ENCODE data around the gene VWA7. TPM values are rescaled to one million over a fixed set of nuclear protein-coding genes. Genes with fewer than 3 reads are reported as not detected.
A peak's percentile ranks its signal among the peaks of the same experiment; 100 is the strongest.
"Not testable (repeated sequence)": the region's sequence is repeated elsewhere in the genome, so short reads cannot be mapped to it uniquely, and the experiment has no call there.

The VWA7 gene
- polyA plus RNA-seq, 2 donors = 0.33 to 1.3 TPM

DNA sequence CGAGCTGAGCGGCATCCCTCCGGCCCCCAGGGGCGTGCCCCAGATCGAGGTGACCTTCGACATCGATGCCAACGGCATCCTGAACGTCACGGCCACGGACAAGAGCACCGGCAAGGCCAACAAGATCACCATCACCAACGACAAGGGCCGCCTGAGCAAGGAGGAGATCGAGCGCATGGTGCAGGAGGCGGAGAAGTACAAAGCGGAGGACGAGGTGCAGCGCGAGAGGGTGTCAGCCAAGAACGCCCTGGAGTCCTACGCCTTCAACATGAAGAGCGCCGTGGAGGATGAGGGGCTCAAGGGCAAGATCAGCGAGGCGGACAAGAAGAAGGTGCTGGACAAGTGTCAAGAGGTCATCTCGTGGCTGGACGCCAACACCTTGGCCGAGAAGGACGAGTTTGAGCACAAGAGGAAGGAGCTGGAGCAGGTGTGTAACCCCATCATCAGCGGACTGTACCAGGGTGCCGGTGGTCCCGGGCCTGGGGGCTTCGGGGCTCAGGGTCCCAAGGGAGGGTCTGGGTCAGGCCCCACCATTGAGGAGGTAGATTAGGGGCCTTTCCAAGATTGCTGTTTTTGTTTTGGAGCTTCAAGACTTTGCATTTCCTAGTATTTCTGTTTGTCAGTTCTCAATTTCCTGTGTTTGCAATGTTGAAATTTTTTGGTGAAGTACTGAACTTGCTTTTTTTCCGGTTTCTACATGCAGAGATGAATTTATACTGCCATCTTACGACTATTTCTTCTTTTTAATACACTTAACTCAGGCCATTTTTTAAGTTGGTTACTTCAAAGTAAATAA is 40.2 kb upstream of the VWA7 start:
- not testable (repeated sequence) for H3K36me3 ChIP-seq (ENCODE audit: control insufficient read depth in 2 of 2, insufficient read depth in 2 of 2, low read length in 1 of 2); H3K9me3 ChIP-seq (ENCODE audit: control insufficient read depth in 2 of 2, insufficient read depth in 1 of 2, low read depth in 1 of 2, low read length in 1 of 2); H3K4me1 ChIP-seq (ENCODE audit: control insufficient read depth in 2 of 2, insufficient read depth in 2 of 2, low read length in 1 of 2); H3K27me3 ChIP-seq (ENCODE audit: control insufficient read depth in 1 of 2, insufficient read depth in 2 of 2, low read length in 2 of 2)
- Histone ChIP-seq H3K4me3 (ENCODE audit: low read depth in 1 of 2, low read length in 2 of 2) (peak overlapping the region; percentile 52 to 70), H3K27ac (ENCODE audit: low read depth in 2 of 2, low read length in 1 of 2) (peak overlapping the region; percentile 69 to 81)
- 17 to 29% methylated on average over 12 to 15 of the region's 37 CpGs for WGBS, 2 donors

DNA sequence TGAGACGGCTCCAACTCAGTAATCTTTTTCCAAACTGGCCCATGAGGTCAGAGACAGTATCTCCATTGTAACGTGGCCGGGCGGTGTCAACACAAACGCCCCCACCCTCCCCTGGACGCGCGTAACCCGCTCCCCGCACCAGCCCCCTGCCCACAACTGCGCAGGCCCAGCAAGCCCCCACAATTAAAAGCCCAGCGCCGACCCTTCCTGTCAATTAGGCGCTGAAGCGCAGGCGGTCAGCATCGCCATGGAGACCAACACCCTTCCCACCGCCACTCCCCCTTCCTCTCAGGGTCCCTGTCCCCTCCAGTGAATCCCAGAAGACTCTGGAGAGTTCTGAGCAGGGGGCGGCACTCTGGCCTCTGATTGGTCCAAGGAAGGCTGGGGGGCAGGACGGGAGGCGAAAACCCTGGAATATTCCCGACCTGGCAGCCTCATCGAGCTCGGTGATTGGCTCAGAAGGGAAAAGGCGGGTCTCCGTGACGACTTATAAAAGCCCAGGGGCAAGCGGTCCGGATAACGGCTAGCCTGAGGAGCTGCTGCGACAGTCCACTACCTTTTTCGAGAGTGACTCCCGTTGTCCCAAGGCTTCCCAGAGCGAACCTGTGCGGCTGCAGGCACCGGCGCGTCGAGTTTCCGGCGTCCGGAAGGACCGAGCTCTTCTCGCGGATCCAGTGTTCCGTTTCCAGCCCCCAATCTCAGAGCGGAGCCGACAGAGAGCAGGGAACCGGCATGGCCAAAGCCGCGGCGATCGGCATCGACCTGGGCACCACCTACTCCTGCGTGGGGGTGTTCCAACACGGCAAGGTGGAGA is 38.1 kb upstream of the VWA7 start, which contains the start of the genes HSPA1A and HSPA1L:
TSS of gene HSPA1A (plus strand) at position 519 of the 814 bp plus-strand sequence. CDS start at position 733, 214 bp downstream.
TSS of gene HSPA1L (minus strand) at position 259 of the 814 bp plus-strand sequence. CDS start 3,311 bp downstream, outside the sequence.
- WGBS, 2 donors = 0 to 1% methylated on average over 55 to 56 of the region's 56 CpGs
- no peaks in the 10 kb centered on the region for H3K9me3 ChIP-seq (ENCODE audit: control insufficient read depth in 2 of 2, insufficient read depth in 1 of 2, low read depth in 1 of 2, low read length in 1 of 2)
- H3K27ac ChIP-seq (ENCODE audit: low read depth in 2 of 2, low read length in 1 of 2) = peak within 1 kb of the TSS; percentile 99 to 100
- peaks cover 0 to 3% of the 10 kb centered on the region in 2 donors for H3K4me1 ChIP-seq (ENCODE audit: control insufficient read depth in 2 of 2, insufficient read depth in 2 of 2, low read length in 1 of 2)
- no peaks in the 10 kb centered on the region for H3K27me3 ChIP-seq (ENCODE audit: control insufficient read depth in 1 of 2, insufficient read depth in 2 of 2, low read length in 2 of 2)
- H3K4me3 ChIP-seq (ENCODE audit: low read depth in 1 of 2, low read length in 2 of 2) = peak within 1 kb of the TSS; percentile 75 to 84
- H3K36me3 ChIP-seq (ENCODE audit: control insufficient read depth in 2 of 2, insufficient read depth in 2 of 2, low read length in 1 of 2) = no peaks in the 10 kb centered on the region

DNA sequence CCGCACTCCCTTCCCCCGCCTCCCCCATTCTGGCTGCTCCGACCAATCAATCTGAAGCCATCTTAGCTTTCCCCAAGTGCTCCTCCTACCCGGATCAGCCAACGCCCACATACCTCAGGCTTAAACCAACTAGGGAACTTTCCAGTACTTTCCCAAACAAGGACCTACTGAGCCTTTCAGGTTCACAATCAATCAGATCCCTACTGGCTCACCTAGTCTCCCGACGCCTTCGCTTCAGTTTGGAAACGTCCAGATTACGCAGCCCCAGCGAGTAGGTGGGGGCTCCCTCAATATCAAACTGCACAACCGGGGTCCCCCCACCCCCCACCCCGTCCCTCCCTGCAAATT is 37.5 kb upstream of the VWA7 start:
- 0 to 1% methylated on average over 13 of the region's 13 CpGs for WGBS, 2 donors
- Histone ChIP-seq H3K4me3 (ENCODE audit: low read depth in 1 of 2, low read length in 2 of 2) (peak overlapping the region; percentile 75 to 84), H3K4me1 (ENCODE audit: control insufficient read depth in 2 of 2, insufficient read depth in 2 of 2, low read length in 1 of 2) (peaks cover 0 to 3% of the 10 kb centered on the region in 2 donors), H3K27me3 (ENCODE audit: control insufficient read depth in 1 of 2, insufficient read depth in 2 of 2, low read length in 2 of 2) (no peaks in the 10 kb centered on the region), H3K27ac (ENCODE audit: low read depth in 2 of 2, low read length in 1 of 2) (peak overlapping the region; percentile 99 to 100), H3K36me3 (ENCODE audit: control insufficient read depth in 2 of 2, insufficient read depth in 2 of 2, low read length in 1 of 2) (no peaks in the 10 kb centered on the region), H3K9me3 (ENCODE audit: control insufficient read depth in 2 of 2, insufficient read depth in 1 of 2, low read depth in 1 of 2, low read length in 1 of 2) (no peaks in the 10 kb centered on the region)

- Histone ChIP-seq H3K4me1 (ENCODE audit: control insufficient read depth in 2 of 2, insufficient read depth in 2 of 2, low read length in 1 of 2) (peaks cover 0 to 3% of the 10 kb centered on the region in 2 donors), H3K36me3 (ENCODE audit: control insufficient read depth in 2 of 2, insufficient read depth in 2 of 2, low read length in 1 of 2) (no peaks in the 10 kb centered on the region), H3K27me3 (ENCODE audit: control insufficient read depth in 1 of 2, insufficient read depth in 2 of 2, low read length in 2 of 2) (no peaks in the 10 kb centered on the region), H3K27ac (ENCODE audit: low read depth in 2 of 2, low read length in 1 of 2) (peak overlapping the region; percentile 80 to 99), H3K9me3 (ENCODE audit: control insufficient read depth in 2 of 2, insufficient read depth in 1 of 2, low read depth in 1 of 2, low read length in 1 of 2) (no peaks in the 10 kb centered on the region), H3K4me3 (ENCODE audit: low read depth in 1 of 2, low read length in 2 of 2) (no peak overlapping the region)
- 92% methylated on average over 7 of the region's 7 CpGs for WGBS, 2 donors
Measured at GRCh38 chr6:31813465-31813849, 36.3 kb upstream of the VWA7 start.

- Histone ChIP-seq H3K27ac (ENCODE audit: low read depth in 2 of 2, low read length in 1 of 2) (no peak overlapping the region), H3K36me3 (ENCODE audit: control insufficient read depth in 2 of 2, insufficient read depth in 2 of 2, low read length in 1 of 2) (no peaks in the 10 kb centered on the region), H3K4me3 (ENCODE audit: low read depth in 1 of 2, low read length in 2 of 2) (no peak overlapping the region), H3K9me3 (ENCODE audit: control insufficient read depth in 2 of 2, insufficient read depth in 1 of 2, low read depth in 1 of 2, low read length in 1 of 2) (no peaks in the 10 kb centered on the region), H3K4me1 (ENCODE audit: control insufficient read depth in 2 of 2, insufficient read depth in 2 of 2, low read length in 1 of 2) (peaks cover 0 to 3% of the 10 kb centered on the region in 2 donors), H3K27me3 (ENCODE audit: control insufficient read depth in 1 of 2, insufficient read depth in 2 of 2, low read length in 2 of 2) (no peaks in the 10 kb centered on the region)
- 91 to 92% methylated on average over 12 of the region's 12 CpGs for WGBS, 2 donors
Measured at GRCh38 chr6:31811645-31812044, 34.5 kb upstream of the VWA7 start.

DNA sequence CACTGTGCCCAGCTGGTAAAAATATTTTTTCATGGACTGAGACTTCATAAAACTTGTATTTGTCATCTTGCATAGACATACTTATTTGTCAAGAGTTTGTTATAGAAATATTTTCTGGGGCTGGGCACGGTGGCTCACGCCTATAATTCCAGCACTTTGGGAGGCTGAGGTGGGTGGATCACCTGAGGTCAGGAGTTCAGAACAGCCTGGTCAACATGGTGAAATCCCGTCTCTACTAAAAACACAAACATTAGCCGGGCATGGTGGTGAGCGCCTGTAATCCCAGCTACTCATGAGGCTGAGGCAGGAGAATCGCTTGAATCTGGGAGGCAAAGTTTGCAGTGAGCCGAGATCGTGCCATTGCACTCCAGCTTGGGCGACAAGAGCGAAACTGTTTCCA is 31.5 kb upstream of the VWA7 start:
- not testable (repeated sequence) for H3K9me3 ChIP-seq (ENCODE audit: control insufficient read depth in 2 of 2, insufficient read depth in 1 of 2, low read depth in 1 of 2, low read length in 1 of 2); H3K27ac ChIP-seq (ENCODE audit: low read depth in 2 of 2, low read length in 1 of 2); H3K4me3 ChIP-seq (ENCODE audit: low read depth in 1 of 2, low read length in 2 of 2); H3K36me3 ChIP-seq (ENCODE audit: control insufficient read depth in 2 of 2, insufficient read depth in 2 of 2, low read length in 1 of 2); H3K4me1 ChIP-seq (ENCODE audit: control insufficient read depth in 2 of 2, insufficient read depth in 2 of 2, low read length in 1 of 2); H3K27me3 ChIP-seq (ENCODE audit: control insufficient read depth in 1 of 2, insufficient read depth in 2 of 2, low read length in 2 of 2)
- WGBS, 2 donors = 91 to 93% methylated on average over 10 of the region's 10 CpGs

- Histone ChIP-seq H3K36me3 (ENCODE audit: control insufficient read depth in 2 of 2, insufficient read depth in 2 of 2, low read length in 1 of 2) (no peaks in the 10 kb centered on the region), H3K27ac (ENCODE audit: low read depth in 2 of 2, low read length in 1 of 2) (peak within 1 kb of the TSS; percentile 94 to 97), H3K4me3 (ENCODE audit: low read depth in 1 of 2, low read length in 2 of 2) (peak within 1 kb of the TSS; percentile 60 to 69), H3K27me3 (ENCODE audit: control insufficient read depth in 1 of 2, insufficient read depth in 2 of 2, low read length in 2 of 2) (no peaks in the 10 kb centered on the region), H3K4me1 (ENCODE audit: control insufficient read depth in 2 of 2, insufficient read depth in 2 of 2, low read length in 1 of 2) (peaks cover 0 to 2% of the 10 kb centered on the region in 2 donors), H3K9me3 (ENCODE audit: control insufficient read depth in 2 of 2, insufficient read depth in 1 of 2, low read depth in 1 of 2, low read length in 1 of 2) (no peaks in the 10 kb centered on the region)
- WGBS, 2 donors = 0 to 1% methylated on average over 49 to 51 of the region's 51 CpGs
Measured at GRCh38 chr6:31806470-31807272, 29.5 kb upstream of the VWA7 start, which contains the start of gene LSM2. Gene LSM2 (minus strand): TSS chr6:31806966. CDS start chr6:31806757, 209 bp downstream.

DNA sequence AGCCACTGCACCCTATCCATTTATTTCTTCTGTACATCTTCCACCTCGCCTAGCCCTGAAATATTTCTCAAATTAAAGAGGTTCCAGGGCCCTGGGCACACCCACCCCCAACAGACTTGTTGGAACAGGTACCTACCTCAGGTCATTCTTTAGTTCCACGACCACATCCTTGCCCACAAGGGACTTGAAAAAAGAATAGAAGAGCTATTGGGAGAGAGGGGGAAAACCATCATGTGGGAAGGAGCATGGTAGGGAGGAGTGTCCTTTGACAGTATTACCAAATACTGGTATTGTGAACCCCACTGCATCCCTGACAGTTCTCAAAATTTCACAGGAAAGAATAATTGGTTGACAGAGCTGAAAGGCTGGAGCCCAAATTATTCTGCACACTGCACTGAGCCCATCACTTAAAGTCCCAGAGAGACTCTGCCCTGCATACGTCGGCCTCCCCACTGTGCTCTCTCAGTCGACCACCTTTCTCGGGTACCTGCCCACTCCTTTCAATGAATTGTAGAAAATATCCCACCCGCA is 28.9 kb upstream of the VWA7 start:
- WGBS, 2 donors = 6 to 10% methylated on average over 7 of the region's 7 CpGs
- Histone ChIP-seq H3K4me1 (ENCODE audit: control insufficient read depth in 2 of 2, insufficient read depth in 2 of 2, low read length in 1 of 2) (peaks cover 0 to 2% of the 10 kb centered on the region in 2 donors), H3K9me3 (ENCODE audit: control insufficient read depth in 2 of 2, insufficient read depth in 1 of 2, low read depth in 1 of 2, low read length in 1 of 2) (no peaks in the 10 kb centered on the region), H3K27ac (ENCODE audit: low read depth in 2 of 2, low read length in 1 of 2) (peak overlapping the region; percentile 94 to 97), H3K36me3 (ENCODE audit: control insufficient read depth in 2 of 2, insufficient read depth in 2 of 2, low read length in 1 of 2) (no peaks in the 10 kb centered on the region), H3K27me3 (ENCODE audit: control insufficient read depth in 1 of 2, insufficient read depth in 2 of 2, low read length in 2 of 2) (no peaks in the 10 kb centered on the region), H3K4me3 (ENCODE audit: low read depth in 1 of 2, low read length in 2 of 2) (peak overlapping the region; percentile 60 to 69)
